OCI-LY3 (cell line): ENCODE results near the gene EXPH5.

ENCODE experiments used
- H2AFZ ChIP-seq: fragments of 200-600, 300-600 bp; shearing (Covaris generic); 2 replicates; pipeline ENCODE4 v1.6.0; 2014; ENCODE audit warnings: antibody characterized with exemption, low read depth, low read length
- H3K27ac ChIP-seq: fragments of 200-600, 300-600 bp; sonication (generic); 2 replicates; pipeline ENCODE4 v1.5.1; 2014; ENCODE audit warnings: mild to moderate bottlenecking, low read length, moderate library complexity, mixed read lengths
- H3K27me3 ChIP-seq: fragments of 200-600, 300-600 bp; sonication (generic); 2 replicates; pipeline ENCODE4 v1.6.1; 2014; ENCODE audit warnings: low read depth, low read length, mixed read lengths
- H3K36me3 ChIP-seq: fragments of 200-600, 300-600 bp; sonication (generic); replicated peaks from 2 replicates; pipeline ENCODE3; 2014; ENCODE audit warnings: low read depth, low read length, mixed read lengths
- H3K4me1 ChIP-seq: fragments of 300-600, 200-600 bp; sonication (generic); 2 replicates; pipeline ENCODE4 v1.6.1; 2014; ENCODE audit warnings: low read length, mixed read lengths
- H3K4me2 ChIP-seq: fragments of 200-600, 300-600 bp; sonication (generic); 2 replicates; pipeline ENCODE4 v1.6.1; 2014; ENCODE audit warnings: low read length, mixed read lengths
- H3K4me3 ChIP-seq: fragments of 300-600, 200-600 bp; sonication (generic); 2 replicates; pipeline ENCODE4 v1.5.1; 2014; ENCODE audit warnings: antibody characterized with exemption, mild to moderate bottlenecking, low read length, moderate library complexity
- H3K79me2 ChIP-seq: fragments of 300-600, 200-600 bp; shearing (Covaris generic); 2 replicates; pipeline ENCODE4 v1.6.1; 2014; ENCODE audit warnings: mild to moderate bottlenecking, low read length, mixed read lengths
- H3K9ac ChIP-seq: fragments of 300-600, 200-600 bp; shearing (Covaris generic); 2 replicates; pipeline ENCODE4 v1.6.0; 2014; ENCODE audit warnings: mild to moderate bottlenecking, low read length, moderate library complexity
- H3K9me3 ChIP-seq: fragments of 200-600, 300-600 bp; shearing (Covaris generic); 2 replicates; pipeline ENCODE4 v1.6.1; 2014; ENCODE audit warnings: low read length, mixed read lengths; ENCODE audit not compliant: insufficient read depth
- H4K20me1 ChIP-seq: fragments of 200-600, 300-600 bp; sonication (generic); 2 replicates; pipeline ENCODE4 v1.6.1; 2016; ENCODE audit warnings: low read length, mixed read lengths; ENCODE audit not compliant: insufficient read depth
- CTCF ChIP-seq: fragments of 200-600, 300-600 bp; sonication (generic); IDR thresholded peaks from 2 replicates; pipeline ENCODE4 v1.5.1; 2014; ENCODE audit warnings: antibody characterized with exemption, low read length, low read depth
- EZH2phosphoT487 ChIP-seq: fragments of 200-600 bp; shearing (Covaris generic); IDR thresholded peaks from 2 replicates; pipeline ENCODE4 v1.6.1; 2018; ENCODE audit warnings: antibody characterized with exemption, mixed run types, low read depth

Gene EXPH5

GRCh38 chr11:108486828-108487227, 106.7 kb downstream of the EXPH5 start:
- H3K36me3 ChIP-seq: no peaks in the 10 kb centered on the region
- no peaks in the 10 kb centered on the region for H3K9me3 ChIP-seq
- H3K9ac ChIP-seq: no peak overlapping the region
- H3K4me1 ChIP-seq: no peaks in the 10 kb centered on the region
- no peak overlapping the region for H2AFZ ChIP-seq
- no peaks in the 10 kb centered on the region for H3K27me3 ChIP-seq
- no peaks in the 10 kb centered on the region for H4K20me1 ChIP-seq
- no peak overlapping the region for H3K4me3 ChIP-seq
- TF ChIP-seq EZH2phosphoT487: no peak
- no peak for TF ChIP-seq CTCF
- H3K27ac ChIP-seq: no peak overlapping the region
- H3K4me2 ChIP-seq: no peak overlapping the region
- no peaks in the 10 kb centered on the region for H3K79me2 ChIP-seq

DNA sequence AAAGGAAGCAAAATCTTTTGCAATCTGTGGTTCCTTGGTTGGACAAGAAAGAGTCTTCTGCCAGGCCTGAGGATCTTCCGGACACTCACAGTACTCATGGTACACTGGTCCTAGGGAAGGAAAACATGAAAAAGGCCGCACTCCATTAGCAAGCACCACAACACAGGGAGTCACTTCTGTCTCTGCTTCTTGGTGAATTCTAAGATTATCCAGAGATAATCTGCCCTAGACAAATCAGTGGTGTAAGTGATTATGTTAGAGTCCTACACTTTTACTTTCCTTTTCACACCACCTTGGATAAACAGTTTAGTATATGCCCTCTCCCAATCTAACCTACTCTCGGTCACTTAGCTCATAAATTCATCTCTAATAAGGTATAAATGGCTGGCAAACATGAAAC, 107.2 kb downstream of the EXPH5 start:
- no peak overlapping the region for H3K4me3 ChIP-seq
- no peak for TF ChIP-seq CTCF
- no peak for TF ChIP-seq EZH2phosphoT487
- no peaks in the 10 kb centered on the region for H3K9me3 ChIP-seq
- no peaks in the 10 kb centered on the region for H3K4me1 ChIP-seq
- H3K27ac ChIP-seq: no peak overlapping the region
- H3K9ac ChIP-seq: no peak overlapping the region
- H3K36me3 ChIP-seq: no peaks in the 10 kb centered on the region
- H2AFZ ChIP-seq: no peak overlapping the region
- H3K79me2 ChIP-seq: no peaks in the 10 kb centered on the region
- no peak overlapping the region for H3K4me2 ChIP-seq
- no peaks in the 10 kb centered on the region for H4K20me1 ChIP-seq
- H3K27me3 ChIP-seq: no peaks in the 10 kb centered on the region

GRCh38 chr11:108483163-108483562, 110.4 kb downstream of the EXPH5 start:
- H4K20me1 ChIP-seq: no peaks in the 10 kb centered on the region
- H3K4me2 ChIP-seq: no peak overlapping the region
- H3K4me1 ChIP-seq: no peaks in the 10 kb centered on the region
- H3K27me3 ChIP-seq: no peaks in the 10 kb centered on the region
- H3K4me3 ChIP-seq: no peak overlapping the region
- no peak overlapping the region for H3K27ac ChIP-seq
- H3K79me2 ChIP-seq: no peaks in the 10 kb centered on the region
- no peak for TF ChIP-seq EZH2phosphoT487
- TF ChIP-seq CTCF: no peak
- H3K9ac ChIP-seq: no peak overlapping the region
- no peaks in the 10 kb centered on the region for H3K36me3 ChIP-seq
- H2AFZ ChIP-seq: no peak overlapping the region
- no peaks in the 10 kb centered on the region for H3K9me3 ChIP-seq

GRCh38 chr11:108474664-108475463, 118.7 kb downstream of the EXPH5 start:
- H2AFZ ChIP-seq: no peak overlapping the region
- H3K9me3 ChIP-seq: no peaks in the 10 kb centered on the region
- TF ChIP-seq EZH2phosphoT487 (no peak), CTCF (no peak)
- no peak overlapping the region for H3K27ac ChIP-seq
- H3K9ac ChIP-seq: no peak overlapping the region
- no peak overlapping the region for H3K4me2 ChIP-seq
- H3K4me1 ChIP-seq: no peaks in the 10 kb centered on the region
- no peaks in the 10 kb centered on the region for H3K36me3 ChIP-seq
- no peaks in the 10 kb centered on the region for H3K79me2 ChIP-seq
- no peaks in the 10 kb centered on the region for H3K27me3 ChIP-seq
- no peaks in the 10 kb centered on the region for H4K20me1 ChIP-seq
- no peak overlapping the region for H3K4me3 ChIP-seq
